Muscle of arm (tissue), 14 donors: Measurements from ENCODE around the gene SERPINB5. TPM values are rescaled to one million over a fixed set of nuclear protein-coding genes. Genes with fewer than 3 reads are reported as not detected.
A peak's percentile ranks its signal among the peaks of the same experiment; 100 is the strongest.
"Not testable (repeated sequence)": the region's sequence is repeated elsewhere in the genome, so short reads cannot be mapped to it uniquely, and the experiment has no call there.

Experiments used
- DNase-seq: peaks from one replicate; pipeline ENCODE4 v3.0.0-alpha.2; 2013
- long read RNA-seq, 11 donors: transcript quantifications; one replicate each; lab custom pipeline, GENCODE V29; 2026
- polyA plus RNA-seq, 12 donors: library from polyadenylated mRNA; unstranded; fragments of 120-200 nt; gene quantifications; one replicate each; pipeline ENCODE4 v1.2.1, GENCODE V29; 2013; ENCODE audit not compliant: insufficient read length in 12 of 12

SERPINB5 gene
- polyA plus RNA-seq = 10 to 100 TPM in 2 of 12 donors, 1 to 10 TPM in 1, under 1 TPM in 1, not detected in 8; 0.32 to 27.3 (median 8.8) TPM
- long read RNA-seq, donor 1 = 0 reads
- long read RNA-seq, donor 2 = 0 reads
- long read RNA-seq, donor 3 = 0 reads
- long read RNA-seq, donor 4 = 0 reads
- long read RNA-seq, donor 5 = 0 reads
- long read RNA-seq, donor 6 = 0 reads
- long read RNA-seq, donor 7, partial matches to known transcripts = 0 of 1 reads
- long read RNA-seq, donor 7, other reads (novel, unspliced or antisense) = 0 of 1 reads
- long read RNA-seq, donor 8 = 0 reads
- long read RNA-seq, donor 9, partial matches to known transcripts = 0 of 3 reads
- long read RNA-seq, donor 9, other reads (novel, unspliced or antisense) = 0 of 3 reads
- long read RNA-seq, donor 10 = 0 reads
- long read RNA-seq, donor 11 = 0 reads

GRCh38 chr18:63476668-63477067 lies at the start of gene SERPINB5:
Gene SERPINB5 (plus strand): TSS chr18:63476958. CDS start chr18:63484429, 7,471 bp downstream.
- DNase-seq = no peak

DNA sequence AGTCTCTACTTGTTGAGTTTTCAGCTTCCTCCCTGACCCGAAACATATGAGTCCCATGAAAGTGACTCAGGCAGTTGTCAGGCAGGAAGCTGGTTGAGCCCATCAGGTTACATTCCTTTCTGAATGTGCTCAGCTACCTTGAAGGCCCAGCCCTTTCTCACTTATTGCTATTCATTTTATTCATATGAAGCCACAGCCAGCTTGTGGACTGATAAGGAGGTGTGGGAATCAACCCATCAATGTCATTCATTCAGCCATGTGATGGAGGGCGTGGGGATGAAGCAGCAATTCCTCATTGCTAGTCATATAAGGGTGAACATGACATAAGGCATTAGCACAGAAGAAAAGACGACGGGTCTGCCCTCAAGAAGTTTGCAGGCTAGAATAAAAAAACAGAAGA lies 49.2 kb upstream of the SERPINB5 start:
- no peak for DNase-seq

DNA sequence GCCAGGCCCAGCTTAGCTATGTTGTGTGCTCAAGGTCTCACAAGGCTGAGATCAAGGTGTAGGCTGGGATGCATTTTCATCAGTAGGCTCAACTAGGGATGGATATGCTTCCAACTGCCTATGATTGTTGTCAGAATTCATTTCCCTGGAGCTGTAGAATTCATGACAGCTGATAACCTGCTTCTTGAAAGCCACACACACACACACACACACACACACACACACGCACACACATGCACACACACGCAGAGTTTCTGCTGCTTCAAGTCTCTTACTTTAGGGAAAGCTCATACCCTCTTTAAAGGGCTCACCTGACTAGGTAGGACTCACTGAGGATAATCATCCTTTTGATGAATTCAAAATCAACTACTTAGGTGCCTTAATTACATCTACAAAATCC lies 46.2 kb upstream of the SERPINB5 start:
- DNase-seq = no peak

DNA sequence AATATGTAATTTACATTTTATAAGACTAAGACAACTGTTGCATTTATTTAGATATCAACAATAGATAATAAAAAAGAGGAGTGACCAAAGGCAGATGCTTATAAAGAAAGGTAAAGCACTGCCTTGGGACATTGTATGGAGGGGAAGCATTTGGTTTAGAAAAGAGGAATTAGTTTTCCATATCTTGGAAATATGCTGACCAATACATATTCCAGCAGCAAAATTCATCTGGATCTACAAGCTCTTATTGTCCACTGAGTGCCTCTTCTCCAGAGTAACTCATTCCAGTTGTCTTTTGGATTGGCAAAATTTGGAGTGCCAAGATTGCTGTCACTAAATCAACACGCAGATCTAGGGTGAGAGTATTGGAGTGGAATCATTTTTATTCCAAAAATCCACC lies 45.6 kb upstream of the SERPINB5 start:
- DNase-seq = no peak

DNA sequence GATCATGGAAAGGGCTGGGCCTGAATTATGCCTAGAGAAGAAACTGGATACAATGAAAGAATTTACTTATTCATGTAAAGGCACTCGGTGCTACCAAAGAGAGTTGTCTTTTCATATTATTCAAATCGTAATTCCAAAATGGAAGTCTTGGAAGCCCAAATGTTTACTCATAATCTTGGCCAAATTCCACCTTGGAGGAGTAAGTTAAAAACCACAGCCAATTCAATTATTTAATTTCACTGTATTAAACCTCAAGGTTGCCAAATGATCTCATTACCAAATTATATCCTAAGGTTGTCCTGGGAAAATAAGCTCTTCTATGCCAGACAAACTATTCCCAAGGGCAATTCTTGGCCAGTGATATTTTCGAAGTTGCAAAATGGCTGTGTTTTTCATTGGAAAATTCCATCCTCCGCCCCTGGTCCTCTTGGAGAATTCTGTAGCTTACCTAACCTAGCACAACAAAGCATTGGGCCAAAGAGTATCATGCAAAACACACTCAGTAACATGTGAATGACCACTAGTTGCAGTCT lies 43.4 kb upstream of the SERPINB5 start:
- peak; percentile 83 for DNase-seq

DNA sequence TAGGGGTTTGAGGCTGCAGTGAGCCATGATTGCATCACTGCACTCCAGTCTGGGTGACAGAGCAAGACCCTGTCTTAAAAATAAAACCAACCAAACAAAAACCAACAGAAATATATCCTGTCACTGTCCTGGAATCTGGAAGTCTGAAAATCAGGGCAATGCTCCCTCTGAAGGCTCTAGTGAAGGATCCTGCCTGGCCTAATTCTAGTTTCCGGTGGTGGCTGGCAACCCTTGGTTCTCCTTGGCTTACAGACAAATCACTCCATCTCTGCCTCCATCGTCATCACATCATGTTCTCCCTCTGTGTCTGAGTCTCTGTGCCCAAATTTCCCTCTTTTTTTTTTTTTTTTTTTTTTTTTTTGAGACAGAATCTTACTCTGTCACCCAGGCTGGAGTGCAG lies 38.6 kb upstream of the SERPINB5 start:
- no peak for DNase-seq

DNA sequence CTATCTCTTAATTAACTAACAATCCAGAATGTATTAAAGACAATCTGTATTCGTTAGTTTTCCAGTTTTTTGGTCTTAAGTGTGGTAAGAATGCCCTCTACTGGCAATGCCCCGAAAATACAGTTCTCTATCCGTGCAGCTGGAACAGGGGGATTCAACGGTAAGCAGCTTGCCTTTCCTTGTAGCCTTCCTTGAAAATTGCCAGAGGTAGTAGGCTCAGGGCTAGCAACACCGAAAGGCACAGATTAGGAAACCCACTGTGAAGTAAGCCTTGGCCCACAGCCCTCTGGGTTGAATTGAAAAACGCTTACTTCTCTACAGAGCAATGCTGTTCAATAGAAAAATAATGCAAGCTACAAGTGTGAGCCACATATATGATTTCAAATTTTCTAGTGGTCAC lies 37.4 kb upstream of the SERPINB5 start:
- DNase-seq = peak; percentile 73

DNA sequence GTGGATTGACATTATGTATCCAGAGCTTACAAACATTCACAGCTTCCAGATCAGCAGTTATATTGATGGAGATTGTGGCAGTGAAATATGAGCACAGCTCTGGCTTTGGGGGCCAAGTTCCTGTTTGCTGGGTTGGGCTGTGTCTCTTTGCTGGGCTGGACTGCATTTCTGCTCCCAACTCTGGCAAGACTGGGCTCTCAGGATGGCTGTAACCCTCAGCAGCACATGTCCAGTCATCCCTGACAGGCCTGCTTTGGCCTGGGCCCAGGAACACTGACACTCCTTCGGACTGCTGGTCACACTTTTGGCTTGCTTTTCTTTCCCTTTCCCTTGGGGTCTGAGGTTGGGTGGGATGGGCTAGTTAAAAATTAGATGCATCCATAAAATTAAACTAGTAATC lies 36.5 kb upstream of the SERPINB5 start:
- peak; percentile 27 for DNase-seq

GRCh38 chr18:63440881-63441280 lies 35.9 kb upstream of the SERPINB5 start:
- no peak for DNase-seq

- DNase-seq = no peak
Observed at GRCh38 chr18:63443829-63444228, 32.9 kb upstream of the SERPINB5 start.

DNA sequence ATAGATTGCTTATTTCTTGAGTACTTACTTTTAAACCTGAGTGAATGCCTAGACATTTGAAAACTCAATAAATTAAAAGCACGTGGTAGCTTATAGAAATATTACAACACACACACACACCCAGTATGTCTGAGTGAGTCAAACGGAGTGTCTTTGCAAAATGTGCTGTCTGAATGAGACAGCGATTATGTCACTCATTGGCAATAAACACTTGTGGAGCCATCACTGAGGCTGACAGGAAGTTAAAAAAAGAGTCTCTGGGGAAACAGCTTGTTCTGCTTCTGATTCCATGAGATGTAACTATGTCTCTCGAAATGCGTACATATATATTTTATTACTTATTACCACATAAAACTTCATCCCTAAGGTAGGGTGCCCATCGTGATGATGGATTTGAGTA lies 32.2 kb upstream of the SERPINB5 start:
- DNase-seq = peak; percentile 71

DNA sequence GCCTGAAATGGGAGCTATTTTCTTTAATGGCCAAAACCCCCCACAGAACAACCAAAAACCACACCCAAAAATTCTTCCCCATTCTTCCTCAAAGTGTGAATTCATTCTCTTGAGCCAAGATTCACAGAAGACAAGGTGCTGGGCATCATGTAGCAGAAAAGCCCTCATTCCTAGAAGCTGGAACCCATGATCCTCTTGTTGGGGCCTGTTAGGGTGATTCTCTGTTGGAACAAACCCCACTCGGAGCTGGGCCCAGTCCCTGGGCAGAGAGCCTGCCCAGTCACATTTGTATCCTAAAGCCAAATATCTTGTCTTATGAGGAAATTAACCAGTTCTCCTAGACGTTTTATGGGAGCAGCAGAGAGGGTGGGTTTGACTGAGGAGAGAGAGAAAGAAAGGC lies 31.7 kb upstream of the SERPINB5 start:
- DNase-seq = peak; percentile 27

DNA sequence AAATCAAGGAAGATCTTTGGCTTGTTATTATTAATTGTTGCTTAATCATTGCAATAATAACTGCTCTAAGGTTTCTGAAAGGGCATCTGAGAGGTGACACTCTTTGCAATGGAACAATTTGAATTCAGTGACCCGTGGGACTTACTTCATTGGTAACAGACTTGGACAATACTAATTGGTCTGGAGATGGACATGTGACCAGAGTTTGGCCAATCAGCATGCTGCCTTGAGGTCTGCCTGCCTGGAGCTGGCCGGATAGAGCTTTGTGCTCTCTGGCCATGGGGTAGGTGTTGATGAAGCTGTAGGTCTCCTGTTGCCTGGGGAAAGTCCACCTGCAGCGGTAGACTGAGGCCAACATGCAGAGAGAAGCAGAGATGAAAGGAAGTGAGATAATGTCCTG lies 30.5 kb upstream of the SERPINB5 start:
- DNase-seq = no peak

- DNase-seq = no peak
Observed at GRCh38 chr18:63447066-63447465, 29.7 kb upstream of the SERPINB5 start.

DNA sequence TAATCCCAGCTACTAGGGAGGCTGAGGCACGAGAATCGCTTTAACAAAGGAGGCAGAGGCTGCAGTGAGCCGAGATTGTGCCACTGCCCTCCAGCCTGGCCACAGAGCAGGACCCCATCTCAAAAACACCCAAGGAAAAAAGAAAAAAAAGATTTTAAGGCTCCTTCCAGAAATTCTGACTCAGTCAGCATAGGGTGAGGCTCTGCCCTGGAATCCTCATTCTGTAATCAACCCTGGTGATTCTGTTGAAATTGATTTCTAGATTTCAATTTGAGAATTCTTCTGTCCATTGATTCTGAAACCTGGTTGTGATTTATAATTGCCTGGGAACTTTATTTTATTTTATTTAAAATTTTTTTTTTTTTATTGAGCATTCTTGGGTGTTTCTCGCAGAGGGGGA lies 27.3 kb upstream of the SERPINB5 start:
- DNase-seq = no peak

DNA sequence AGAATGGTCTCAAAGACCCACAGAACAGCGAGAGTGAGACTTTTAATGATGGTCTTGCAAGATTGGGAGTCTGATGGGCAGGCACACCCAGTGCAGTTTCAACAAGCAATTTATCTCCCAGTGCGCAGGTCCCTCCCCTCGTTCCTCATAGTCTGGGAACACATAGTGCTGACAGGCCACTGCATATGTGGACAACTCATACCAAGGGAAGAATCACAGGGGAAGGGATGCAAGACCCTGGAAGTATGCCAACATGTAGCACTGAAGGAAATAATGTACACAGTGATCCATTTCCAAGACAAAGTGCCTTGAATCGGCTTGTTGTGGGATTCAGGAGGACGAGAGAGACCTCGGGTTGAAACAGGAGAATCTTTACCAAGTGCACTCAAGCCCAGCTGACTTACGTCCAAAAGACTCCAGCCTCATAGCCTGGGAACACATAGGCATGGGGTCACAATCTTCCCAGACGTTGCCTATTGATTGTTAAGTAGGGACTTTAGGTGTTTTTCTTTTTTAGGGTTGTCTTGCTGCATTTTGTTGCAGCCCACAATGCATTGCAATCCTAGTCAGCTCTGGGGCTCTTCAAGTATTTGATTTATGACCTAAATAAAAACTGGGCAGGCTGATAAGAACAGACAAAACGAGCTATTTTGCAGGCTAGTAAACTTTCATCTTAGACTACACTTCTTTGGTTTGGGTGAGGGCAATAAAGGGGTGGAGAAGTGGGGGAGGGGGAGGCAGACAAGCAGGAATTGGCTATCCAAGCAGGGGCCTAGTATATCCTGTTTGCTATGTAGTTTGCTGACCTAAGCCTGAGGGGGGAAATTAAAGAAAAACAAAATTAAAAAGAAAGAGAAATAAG lies 24.7 kb upstream of the SERPINB5 start:
- no peak for DNase-seq

- DNase-seq = not testable (repeated sequence)
Observed at GRCh38 chr18:63452751-63453150, 24.0 kb upstream of the SERPINB5 start.

DNA sequence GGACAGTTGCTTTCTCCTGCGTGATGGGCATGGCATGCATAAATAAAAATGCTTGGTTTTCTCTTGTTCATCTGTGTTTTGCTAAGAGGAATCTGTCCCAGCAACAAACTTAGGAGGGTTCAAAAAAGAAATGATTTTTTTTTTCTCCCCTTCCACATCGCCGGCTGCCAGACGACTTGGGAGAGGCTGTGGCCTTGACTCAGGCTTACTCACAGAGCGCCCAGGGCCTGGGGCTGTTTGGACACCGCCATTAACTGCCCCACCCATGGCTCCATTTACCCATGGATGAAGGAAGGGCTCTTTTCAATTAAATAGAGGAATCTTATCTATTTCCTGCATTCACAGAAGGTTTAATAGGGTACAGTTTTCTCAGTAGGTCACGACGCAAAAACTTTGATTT lies 22.3 kb upstream of the SERPINB5 start:
- DNase-seq = no peak

- DNase-seq = no peak
Observed at GRCh38 chr18:63457977-63458376, 18.8 kb upstream of the SERPINB5 start.

DNA sequence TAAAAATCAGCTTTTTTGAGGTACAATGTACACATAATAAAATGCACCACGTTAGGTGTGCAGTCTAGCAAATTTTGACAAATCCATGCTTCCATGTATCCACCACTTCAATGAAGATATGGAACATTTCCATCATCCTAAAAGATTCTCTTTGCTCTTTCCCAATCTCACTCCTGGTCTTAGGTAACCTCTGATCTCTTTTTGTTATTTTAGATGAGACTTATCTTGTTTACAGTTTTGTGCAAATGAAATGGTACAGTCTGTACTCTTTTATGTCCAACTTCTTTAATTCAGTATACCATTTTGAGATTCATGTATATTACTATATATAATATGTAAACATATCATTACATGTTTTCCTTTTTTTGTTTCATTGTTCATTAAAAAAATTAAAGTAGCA lies 16.3 kb upstream of the SERPINB5 start:
- no peak for DNase-seq

GRCh38 chr18:63464434-63464833 lies 12.3 kb upstream of the SERPINB5 start:
- no peak for DNase-seq

- no peak for DNase-seq
Observed at GRCh38 chr18:63465059-63465458, 11.7 kb upstream of the SERPINB5 start.

GRCh38 chr18:63467699-63468098 lies 9.1 kb upstream of the SERPINB5 start:
- DNase-seq = no peak
